GM21717 (cell line): ENCODE results near the gene PPFIBP1.
"Not testable (repeated sequence)": the region's sequence is repeated elsewhere in the genome, so short reads cannot be mapped to it uniquely, and the experiment has no call there.

Source experiments
- ATAC-seq: cut with Tn5 transposase; IDR thresholded peaks from one replicate; pipeline ENCODE4 v1.9.1; 2021; ENCODE audit warnings: mild to moderate bottlenecking, moderate library complexity; ENCODE audit not compliant: unreplicated experiment

PPFIBP1 gene

DNA sequence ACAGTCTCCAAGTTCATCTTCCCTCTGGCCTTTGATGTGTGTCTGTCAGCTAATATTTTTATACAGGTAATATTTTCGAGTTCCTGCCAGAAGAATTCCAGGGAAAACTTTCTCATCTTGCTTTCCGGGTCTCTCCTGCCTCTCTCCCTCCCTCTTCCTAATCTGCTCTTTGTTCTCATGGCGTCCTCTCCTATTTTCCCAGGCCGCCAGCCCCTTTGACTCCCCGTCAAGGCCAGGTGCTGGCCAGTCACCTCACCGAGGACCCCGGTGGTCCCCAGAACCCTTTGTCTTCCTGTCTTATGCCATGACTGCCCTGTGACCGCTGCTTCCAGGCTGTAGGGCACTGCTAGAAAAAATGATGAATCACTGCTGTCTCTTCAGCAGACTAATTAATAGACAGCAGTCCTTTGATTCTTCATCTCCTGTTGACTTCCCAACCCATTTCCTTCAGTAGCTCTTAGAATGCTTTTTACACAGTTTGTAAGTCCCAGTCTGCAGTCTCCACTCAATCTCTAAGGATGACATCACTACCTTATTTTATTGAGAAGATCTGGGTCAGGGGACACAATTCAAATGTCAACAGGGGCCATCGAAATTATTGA is 40.7 kb downstream of the PPFIBP1 start:
- no peak for ATAC-seq

DNA sequence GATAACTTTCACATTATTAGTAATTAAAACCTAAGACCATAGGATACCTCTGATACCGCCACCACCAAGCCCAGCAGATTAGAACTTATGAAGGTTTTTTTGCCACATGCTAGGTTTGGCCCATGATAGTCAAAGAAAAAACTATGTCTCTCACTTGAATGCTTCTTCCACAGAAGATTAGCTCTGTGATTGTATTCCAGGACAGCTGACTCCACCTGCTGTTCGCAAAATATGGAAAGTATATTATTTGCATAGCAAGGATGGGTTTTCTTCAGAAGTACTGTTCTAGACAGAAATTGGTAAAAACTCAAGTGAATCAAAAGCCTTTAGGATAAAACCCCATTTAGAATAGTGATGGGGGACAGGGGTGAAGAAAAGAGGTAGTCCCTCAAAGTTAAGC is 42.2 kb downstream of the PPFIBP1 start:
- ATAC-seq, result no peak

DNA sequence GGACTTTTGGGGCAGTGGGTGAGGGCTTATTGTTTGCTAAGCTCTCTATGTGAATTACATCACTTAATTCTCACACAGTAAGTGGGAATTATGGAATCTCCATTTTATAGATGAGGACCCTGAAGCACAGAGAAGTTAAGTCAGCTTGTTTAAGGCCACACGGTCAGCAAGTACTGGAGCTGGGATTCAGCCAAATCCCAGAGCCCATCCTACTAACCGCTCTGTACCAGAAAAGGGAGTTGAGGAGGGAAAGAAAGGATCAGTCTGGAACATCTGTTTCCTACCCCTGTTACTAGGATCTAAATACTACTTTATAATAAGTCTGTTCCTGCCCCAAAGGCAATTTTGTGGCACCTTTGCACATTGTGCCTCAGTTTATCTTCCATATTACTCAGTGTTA is 42.6 kb downstream of the PPFIBP1 start:
- no peak for ATAC-seq

DNA sequence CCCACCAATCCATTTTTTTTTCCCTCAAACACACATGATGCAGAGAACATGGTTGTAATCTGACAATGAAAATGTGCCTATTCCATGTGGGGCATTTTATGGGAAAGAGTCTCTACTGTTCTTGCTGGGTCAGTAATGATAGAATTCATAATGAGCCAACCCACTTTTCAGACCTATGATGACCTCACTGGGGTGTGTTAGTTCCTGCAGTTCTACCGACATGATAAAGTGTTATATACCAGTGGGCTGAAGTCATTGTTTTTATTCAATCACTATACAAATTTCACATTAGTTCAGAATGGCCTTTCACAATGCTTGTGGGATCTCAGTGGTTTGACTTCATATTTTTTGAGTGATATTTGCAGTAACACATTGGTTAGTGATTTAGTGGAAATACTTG is 47.5 kb downstream of the PPFIBP1 start:
- no peak for ATAC-seq

DNA sequence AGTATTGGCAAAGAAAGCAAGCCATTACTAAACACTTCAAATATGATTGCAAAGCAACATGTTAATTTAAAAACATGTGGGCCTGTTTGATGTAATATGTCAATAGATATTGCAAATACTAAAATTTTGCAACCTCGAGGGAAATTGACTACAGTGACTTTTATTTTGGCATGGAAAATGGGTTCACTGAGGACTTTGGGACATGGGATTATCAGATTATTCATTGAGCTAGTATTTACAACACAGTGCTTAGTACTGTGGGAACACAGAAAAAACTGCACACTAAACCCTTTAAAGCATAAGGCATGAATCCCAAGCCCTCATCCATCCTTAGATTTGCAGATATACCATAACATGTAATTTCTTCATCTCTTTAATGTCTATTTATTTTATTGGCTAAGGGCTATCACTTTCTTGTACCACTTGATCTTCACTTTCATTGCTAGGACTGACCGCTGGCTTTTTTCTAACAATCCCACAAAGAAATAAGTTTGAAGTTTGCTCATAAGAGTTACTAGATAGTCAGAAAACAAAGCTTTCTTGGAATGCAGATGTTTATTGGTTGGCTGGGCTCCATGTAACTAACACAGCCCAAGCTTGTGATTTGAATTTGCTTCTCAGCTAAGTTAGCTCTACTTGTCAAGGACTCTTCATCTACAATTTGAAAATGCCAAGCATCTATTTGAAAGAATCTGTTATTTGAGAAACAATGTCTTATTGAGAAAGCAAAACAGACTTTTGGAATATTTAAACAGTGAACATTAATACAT is 48.7 kb downstream of the PPFIBP1 start:
- no peak for ATAC-seq

DNA sequence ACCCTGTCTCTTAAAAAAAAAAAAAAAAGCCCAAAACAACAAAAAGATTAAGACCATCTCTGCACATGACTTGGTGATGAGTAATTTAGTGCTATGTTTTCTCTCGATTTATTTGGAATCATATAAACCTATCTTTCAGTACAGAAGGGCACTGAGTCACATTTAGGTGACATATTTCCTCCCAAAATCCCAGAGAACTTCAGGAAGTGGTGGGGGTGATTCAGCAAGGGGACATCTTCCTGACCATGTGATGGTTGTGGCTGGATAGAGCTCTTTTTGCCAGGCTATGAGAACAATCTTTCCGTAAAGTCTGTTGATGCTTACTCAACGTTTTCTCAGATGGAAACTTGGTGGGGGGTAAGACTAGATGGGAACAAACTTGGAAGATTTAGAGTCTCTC is 50.0 kb downstream of the PPFIBP1 start:
- ATAC-seq, result no peak

DNA sequence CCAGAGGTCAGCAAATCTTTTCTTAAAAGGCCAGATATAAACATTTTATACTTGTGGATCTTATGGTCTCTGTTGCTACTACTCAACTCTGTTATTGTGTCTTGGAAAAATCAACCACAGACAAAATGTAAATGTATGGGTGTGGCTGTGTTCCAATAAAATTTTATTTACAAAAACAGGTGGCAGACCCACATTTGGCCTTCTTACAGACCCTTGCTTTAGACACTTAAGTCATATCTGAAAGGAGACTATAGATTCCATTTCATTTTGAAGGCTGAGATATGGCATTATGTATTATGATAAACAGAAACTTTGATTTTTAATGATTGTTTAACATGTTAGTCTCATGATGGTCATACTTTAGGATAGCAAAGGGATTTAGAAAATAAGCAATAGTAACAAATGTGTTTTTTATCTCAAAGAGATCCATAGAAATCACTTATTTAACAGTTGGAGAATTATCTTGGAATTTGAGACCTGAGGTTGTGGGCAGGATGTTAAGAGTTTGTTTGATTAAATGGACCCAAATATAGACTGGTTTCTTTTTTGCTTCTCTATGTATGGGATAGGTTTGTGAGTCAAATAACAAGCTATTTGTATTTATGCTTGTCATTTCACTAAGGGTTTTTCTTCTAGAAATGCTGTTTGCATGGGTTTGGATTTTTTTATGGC is 51.2 kb downstream of the PPFIBP1 start:
- ATAC-seq, result no peak

DNA sequence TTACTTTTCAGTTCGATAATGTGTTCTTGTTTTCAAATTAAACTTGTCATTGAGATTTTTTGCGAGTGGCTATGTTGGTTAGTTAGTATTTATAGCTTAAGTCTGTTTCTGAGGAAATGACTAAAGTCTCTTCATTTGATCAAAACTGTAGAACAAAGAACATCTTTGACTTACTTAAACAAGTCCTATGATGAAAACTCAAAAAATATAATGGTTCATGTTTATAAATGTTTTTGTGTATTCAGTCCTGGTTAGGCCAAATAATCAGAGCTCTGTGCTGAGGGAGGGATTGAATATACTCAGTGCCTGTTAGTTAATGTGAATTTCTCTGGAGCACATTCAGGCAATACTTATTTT is 51.7 kb downstream of the PPFIBP1 start:
- ATAC-seq, result no peak

DNA sequence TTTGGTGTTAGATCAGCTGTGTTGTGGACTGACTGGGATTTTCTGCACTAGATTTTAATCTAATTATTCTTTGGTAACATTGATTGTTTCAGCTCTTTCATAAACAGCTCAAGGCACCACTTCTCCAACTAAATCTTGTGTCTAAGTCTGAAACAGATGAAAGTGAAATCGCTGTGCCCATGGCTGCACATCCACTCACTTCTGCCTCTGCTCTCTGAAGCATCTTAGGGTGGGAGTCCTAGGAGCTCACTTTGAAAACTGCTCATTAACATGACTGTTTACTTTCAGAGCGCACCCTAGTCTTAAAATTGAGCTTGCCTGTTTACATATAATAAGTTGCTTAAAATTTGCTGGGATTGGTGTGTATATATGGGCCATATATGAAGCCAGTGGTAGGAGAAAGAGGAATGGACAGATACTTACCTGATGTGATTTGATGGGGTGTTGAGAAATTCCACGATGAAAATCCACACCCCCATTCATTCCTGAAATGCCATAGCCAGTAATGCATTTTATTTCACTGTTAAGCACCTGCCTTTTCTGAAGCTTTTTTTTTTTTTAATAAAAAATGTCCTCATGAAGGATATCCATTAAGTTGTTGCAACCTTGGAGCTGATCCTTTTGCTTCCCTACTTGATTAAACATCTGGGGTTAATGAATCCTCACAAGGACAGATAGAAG is 52.8 kb downstream of the PPFIBP1 start:
- no peak for ATAC-seq

DNA sequence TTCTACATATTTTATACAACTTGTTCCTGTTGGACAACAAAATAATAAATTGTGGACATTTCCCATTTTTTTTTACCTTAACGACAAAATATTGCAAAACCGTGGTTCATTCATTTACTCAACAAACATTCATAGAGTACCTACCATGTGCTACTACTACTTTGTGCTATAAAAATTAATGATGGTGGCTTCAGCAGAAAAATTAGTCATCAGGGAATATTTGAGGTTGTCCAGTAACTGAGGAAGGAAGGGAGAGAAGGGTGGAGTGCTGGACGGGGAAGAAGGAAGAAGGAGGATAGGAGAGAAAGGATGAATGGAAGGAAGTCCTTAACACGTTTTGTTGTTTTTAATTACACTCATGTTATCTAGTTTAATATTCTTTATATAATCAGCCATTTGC is 53.7 kb downstream of the PPFIBP1 start:
- no peak for ATAC-seq

DNA sequence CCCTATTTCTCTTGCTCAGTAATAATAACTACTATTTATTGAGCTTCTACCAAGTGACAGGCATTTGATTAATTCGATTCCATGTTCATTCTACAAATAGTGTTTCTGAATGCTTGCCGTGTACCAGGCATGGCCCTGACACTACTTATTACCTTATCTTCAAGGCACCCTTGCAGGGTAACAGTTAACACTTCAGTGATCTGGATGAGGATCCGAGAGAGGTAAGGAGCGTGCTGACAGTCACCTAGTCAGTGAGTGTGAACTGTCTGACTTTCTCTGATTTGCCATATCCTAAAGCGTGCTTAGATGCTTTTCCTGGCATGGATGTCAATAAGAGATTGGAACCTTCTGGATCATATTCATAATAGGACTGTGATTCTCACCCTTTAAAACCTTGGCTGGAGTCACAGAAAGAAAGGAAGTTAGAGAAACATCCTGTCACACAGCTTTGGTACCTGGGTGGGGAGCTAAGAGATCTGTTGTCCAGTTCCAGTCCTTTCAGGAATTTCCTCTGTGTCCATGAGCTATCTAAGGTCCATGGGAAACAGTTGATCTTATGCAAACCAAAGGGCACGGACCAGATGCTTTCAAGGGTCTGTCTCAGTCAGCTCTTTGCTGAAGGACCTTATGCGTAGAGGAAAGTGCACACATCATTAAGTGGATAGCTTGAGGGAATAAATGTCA is 54.8 kb downstream of the PPFIBP1 start:
- ATAC-seq, result no peak

DNA sequence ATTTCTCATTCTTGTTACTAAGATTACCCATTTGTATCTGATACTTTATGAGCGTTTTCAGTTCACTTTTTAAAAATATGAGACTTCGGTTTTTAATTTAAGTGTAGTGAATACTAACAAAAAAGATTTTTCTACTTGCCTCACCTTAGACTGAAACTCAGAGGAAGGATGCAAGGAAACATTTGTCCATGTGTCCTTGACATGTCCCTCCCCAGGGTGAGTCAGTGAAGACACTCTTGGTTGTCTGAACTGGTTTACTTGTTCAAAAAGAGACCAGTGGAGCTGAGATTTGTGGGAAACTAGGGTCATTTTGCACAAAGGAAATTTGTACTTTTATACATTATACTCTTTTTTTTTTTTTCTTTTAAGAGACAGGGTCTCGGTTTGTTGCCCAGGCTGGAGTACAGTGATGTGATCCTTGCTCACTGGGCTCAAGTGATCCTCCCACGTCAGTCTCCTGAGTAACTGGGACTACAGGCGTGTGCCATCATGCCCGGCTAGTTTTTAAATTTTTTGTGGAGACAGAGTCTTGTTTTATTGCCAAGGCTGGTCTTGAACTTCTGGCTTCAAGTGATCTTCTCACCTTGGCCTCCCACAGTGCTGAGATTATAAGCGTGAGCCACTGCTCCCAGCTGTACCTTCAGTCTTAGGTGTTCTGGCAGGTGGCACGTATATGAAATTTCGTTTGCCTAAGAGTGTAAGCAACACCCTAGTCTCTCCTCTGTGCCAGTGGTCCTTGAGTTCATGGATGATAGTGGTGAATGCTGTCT is 56.7 kb downstream of the PPFIBP1 start:
- ATAC-seq, result no peak

DNA sequence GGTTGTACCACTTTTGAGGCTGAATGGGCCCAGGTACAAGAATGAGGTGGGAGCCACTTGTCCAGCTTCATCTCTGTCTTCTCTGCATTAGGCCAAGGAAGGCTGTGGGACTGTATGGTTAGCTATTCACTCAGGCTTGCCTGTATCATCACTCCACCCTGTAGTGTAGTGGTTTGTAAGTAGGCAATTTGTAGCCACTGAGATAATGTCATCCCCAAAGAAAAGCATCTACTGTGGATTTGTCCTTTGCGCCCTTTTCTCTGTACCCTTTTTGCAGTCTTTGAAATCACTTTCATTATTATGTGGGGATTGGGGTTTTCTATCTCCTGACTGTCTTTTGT is 57.3 kb downstream of the PPFIBP1 start:
- ATAC-seq, result not testable (repeated sequence)

DNA sequence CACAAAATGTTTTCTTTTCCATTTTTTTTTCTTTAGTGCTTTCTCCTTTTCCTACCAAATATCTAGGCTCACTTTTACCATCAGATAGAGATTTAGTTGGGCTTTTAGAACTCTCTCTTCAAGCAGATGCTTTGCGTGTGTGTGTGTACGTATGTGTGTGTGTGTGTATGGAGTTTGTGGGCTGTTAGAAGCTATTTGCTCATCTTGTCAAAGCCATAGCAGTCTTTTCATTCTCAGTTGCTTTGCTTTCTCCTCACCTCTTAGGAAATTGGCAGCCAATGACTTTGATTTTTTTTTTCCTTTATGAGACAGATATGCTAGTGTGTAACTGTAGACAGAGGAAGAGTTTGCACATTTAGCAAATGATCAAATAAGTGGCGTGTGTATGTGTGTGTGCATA is 57.8 kb downstream of the PPFIBP1 start:
- not testable (repeated sequence) for ATAC-seq

DNA sequence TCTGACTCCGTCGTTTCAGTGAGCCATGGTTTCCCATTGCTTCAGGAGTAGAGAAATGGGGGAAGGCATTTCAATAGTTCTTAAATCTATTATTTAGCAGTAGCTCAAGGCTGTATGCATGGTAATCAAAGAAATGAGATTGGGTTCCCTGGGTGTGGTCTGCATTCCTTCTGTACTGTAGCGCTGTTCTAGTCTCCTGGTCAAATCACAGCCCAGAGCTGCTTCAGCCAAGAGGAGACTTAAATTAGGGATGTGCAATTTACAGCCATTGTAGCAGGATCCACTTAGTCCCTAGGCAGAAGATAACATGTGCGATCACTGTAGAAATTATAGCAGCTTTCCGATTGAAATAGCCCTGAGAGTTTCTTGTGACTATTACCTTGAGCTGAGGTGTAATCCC is 58.4 kb downstream of the PPFIBP1 start:
- not testable (repeated sequence) for ATAC-seq

DNA sequence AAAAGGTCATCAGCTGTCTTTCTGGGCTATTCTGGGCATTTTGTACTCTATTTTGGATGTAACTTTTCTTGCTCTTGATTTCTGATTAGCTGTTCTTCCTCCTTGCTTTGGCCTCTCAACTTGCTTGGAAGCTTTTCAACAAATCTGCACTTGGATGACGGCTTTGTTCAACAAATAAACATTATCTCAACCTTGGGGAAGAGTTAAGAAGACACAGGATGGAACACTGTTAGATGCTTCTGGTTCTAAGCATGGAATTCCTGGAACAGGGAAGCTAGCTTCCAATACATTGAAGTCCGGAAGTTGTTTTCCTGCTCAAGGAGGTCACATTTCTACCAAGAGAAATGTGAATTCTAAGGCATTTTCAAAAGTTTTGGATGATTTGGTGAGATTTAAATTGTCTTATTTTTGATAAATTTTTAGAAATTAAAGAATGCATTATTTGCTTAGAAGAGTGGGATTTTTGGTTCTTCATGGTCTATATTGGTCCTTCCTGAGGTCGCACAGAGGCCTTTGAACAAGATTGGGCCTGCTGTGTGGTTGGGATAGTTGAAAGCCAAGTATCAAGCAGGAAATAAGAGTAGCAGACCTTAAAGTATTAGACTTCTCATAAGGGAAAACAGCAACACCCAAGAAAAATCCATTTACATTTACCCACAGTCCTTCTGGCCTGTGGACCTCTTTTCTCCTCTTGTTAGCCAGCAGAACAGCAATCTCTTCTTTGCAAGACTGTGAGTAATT is 59.2 kb downstream of the PPFIBP1 start:
- no peak for ATAC-seq

DNA sequence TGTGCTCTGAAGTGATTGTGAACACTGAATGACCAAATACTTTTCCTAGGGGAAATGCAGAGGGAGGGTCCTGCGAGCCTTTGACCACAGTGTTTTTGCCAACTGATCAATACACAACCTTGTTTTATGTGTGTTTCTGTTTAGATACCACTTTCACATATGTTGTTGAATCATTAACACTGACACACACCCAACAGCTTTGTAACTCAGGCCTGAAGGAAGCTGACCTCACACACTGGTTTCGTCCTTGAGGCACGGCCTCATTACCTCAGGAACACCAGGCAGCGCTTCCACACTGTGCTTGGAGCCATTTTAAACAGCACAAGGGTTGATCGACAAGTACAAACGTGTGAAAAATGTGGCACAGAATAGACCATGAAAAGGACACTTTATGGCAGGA is 60.0 kb downstream of the PPFIBP1 start:
- ATAC-seq, result no peak

DNA sequence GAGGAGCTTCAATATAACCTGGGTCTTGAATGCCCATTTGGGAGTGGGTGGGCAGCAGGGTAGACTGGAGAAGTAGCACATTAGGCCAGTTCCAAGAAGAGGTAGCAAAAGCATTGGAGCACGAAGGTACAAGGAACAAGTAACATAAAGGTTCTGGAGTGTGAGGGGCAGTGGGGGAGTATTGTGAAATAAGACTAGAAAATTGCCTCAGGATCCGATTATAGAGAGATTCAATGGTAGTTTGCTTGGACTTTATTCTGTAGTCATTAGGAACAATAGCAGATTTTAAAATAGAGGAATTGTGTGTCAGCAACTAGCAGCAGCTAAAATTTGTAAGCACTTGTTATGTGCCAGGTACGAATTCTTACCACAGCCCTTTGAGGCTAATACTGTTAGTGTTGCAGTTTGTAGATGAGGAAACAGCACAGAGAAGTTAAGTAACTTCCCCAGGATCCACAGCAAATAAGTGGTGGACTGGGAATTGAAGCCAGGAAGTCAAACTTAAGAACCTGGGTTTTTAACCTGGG is 61.8 kb downstream of the PPFIBP1 start:
- ATAC-seq, result no peak

DNA sequence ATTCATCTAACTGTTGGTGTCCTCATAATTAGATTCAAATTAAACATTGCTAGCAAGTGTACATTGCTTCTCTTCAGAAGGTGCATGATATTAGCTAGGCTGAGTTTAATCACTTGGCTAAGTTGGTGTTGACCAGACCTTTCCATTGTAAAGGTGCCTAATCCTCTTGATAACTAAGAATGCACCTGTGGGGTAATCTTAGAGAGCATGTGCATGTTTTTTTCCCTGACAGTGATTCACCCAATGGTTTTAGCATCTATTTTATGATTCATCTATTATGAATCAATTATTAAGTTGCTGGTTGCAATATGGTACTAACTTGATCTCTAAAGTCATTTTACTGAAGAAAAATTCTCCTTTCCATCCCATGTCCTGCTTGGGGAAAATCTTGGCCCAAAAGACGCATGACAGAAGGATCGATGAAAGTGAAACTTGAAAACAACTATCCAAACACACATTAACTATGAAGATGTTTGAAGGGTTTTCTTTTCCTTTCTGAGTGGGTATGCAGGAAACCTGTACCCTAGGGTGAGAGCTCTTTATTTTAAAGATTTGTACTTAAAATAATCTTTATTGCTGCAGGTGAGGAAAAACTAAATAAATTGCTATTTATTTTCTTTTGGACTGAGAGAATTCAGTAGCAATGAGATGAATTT is 64.2 kb downstream of the PPFIBP1 start:
- ATAC-seq, result not testable (repeated sequence)
